KMS-11 (cell line): ENCODE measurements around the gene DOK4.

Experiments
- H2AFZ ChIP-seq: fragments of 200-600 bp; sonication (generic); 2 replicates; pipeline ENCODE4 v1.6.1; 2016; ENCODE audit warnings: antibody characterized with exemption, mixed run types, low read depth
- H3K27ac ChIP-seq: fragments of 200-600 bp; sonication (generic); 2 replicates; pipeline ENCODE4 v1.6.1; 2016; ENCODE audit warnings: mild to moderate bottlenecking, mixed run types
- H3K27me3 ChIP-seq: fragments of 200-600 bp; sonication (generic); 2 replicates; pipeline ENCODE4 v1.6.1; 2017; ENCODE audit warnings: mild to moderate bottlenecking, low read depth, mixed run types, moderate library complexity; ENCODE audit not compliant: insufficient read depth
- H3K36me3 ChIP-seq: fragments of 200-600 bp; sonication (generic); 2 replicates; pipeline ENCODE4 v1.6.1; 2017; ENCODE audit warnings: mild to moderate bottlenecking, mixed run types; ENCODE audit not compliant: insufficient read depth
- H3K4me1 ChIP-seq: fragments of 200-600 bp; sonication (generic); 2 replicates; pipeline ENCODE4 v1.6.1; 2016; ENCODE audit warnings: mild to moderate bottlenecking, low read depth, mixed run types; ENCODE audit not compliant: poor library complexity, severe bottlenecking
- H3K4me2 ChIP-seq: fragments of 200-600 bp; sonication (generic); 2 replicates; pipeline ENCODE4 v1.7.0; 2016; ENCODE audit warnings: mild to moderate bottlenecking, mixed run types
- H3K4me3 ChIP-seq: fragments of 200-600 bp; sonication (generic); IDR thresholded peaks from 2 replicates; pipeline ENCODE4 v1.6.1; 2017; ENCODE audit warnings: low read depth, low read length, mixed read lengths; ENCODE audit not compliant: insufficient read depth
- H3K79me2 ChIP-seq: fragments of 200-600 bp; sonication (generic); 2 replicates; pipeline ENCODE4 v1.6.1; 2016; ENCODE audit warnings: low read depth, mixed run types; ENCODE audit not compliant: insufficient read depth
- H3K9ac ChIP-seq: fragments of 200-600 bp; sonication (generic); 2 replicates; pipeline ENCODE4 v1.6.1; 2016; ENCODE audit warnings: mild to moderate bottlenecking, mixed run types
- H4K20me1 ChIP-seq: fragments of 200-600 bp; sonication (generic); 2 replicates; pipeline ENCODE4 v1.6.1; 2016; ENCODE audit warnings: mild to moderate bottlenecking, mixed run types; ENCODE audit not compliant: insufficient read depth
- CTCF ChIP-seq: fragments of 200-600 bp; sonication (generic); conservative IDR thresholded peaks from 2 replicates; pipeline ENCODE4 v1.6.1; 2017; ENCODE audit warnings: low read depth, mild to moderate bottlenecking, antibody characterized with exemption, low read length, moderate library complexity, mixed read lengths

DOK4 gene

GRCh38 chr16:57485091-57485915 is 990 bp downstream of the DOK4 start:
- Histone ChIP-seq H3K27me3 (no peaks in the 10 kb centered on the region), H3K4me2 (peak overlapping the region; percentile 94), H3K4me3 (no peak overlapping the region), H4K20me1 (no peaks in the 10 kb centered on the region), H3K27ac (no peak overlapping the region), H3K9ac (peak overlapping the region; percentile 18; the same call in 1 of the 2 replicates), H3K79me2 (no peaks in the 10 kb centered on the region), H2AFZ (peak overlapping the region; percentile 81), H3K36me3 (no peaks in the 10 kb centered on the region), H3K4me1 (peaks cover 41% of the 10 kb centered on the region)
- no peak for TF ChIP-seq CTCF

- Histone ChIP-seq H3K4me2 (no peak overlapping the region), H2AFZ (no peak overlapping the region), H3K36me3 (no peaks in the 10 kb centered on the region), H3K79me2 (no peaks in the 10 kb centered on the region), H3K4me1 (peaks cover 34% of the 10 kb centered on the region), H4K20me1 (no peaks in the 10 kb centered on the region), H3K9ac (no peak overlapping the region), H3K27me3 (no peaks in the 10 kb centered on the region), H3K4me3 (no peak overlapping the region), H3K27ac (no peak overlapping the region)
- no peak for TF ChIP-seq CTCF
Observed at GRCh38 chr16:57484515-57485005, 1.7 kb downstream of the DOK4 start.

GRCh38 chr16:57483725-57484514 is 2.4 kb downstream of the DOK4 start:
- Histone ChIP-seq H3K9ac (no peak overlapping the region), H3K27me3 (no peaks in the 10 kb centered on the region), H3K4me3 (no peak overlapping the region), H3K79me2 (no peaks in the 10 kb centered on the region), H4K20me1 (no peaks in the 10 kb centered on the region), H3K36me3 (no peaks in the 10 kb centered on the region), H3K4me1 (peaks cover 27% of the 10 kb centered on the region), H3K27ac (no peak overlapping the region), H3K4me2 (no peak overlapping the region), H2AFZ (no peak overlapping the region)
- no peak for TF ChIP-seq CTCF

- TF ChIP-seq CTCF = no peak
- H3K79me2 ChIP-seq = no peaks in the 10 kb centered on the region
- no peak overlapping the region for H3K4me3 ChIP-seq
- H3K36me3 ChIP-seq = no peaks in the 10 kb centered on the region
- no peaks in the 10 kb centered on the region for H4K20me1 ChIP-seq
- no peaks in the 10 kb centered on the region for H3K27me3 ChIP-seq
- no peak overlapping the region for H3K4me2 ChIP-seq
- H2AFZ ChIP-seq = no peak overlapping the region
- no peak overlapping the region for H3K27ac ChIP-seq
- H3K4me1 ChIP-seq = peaks cover 18% of the 10 kb centered on the region
- H3K9ac ChIP-seq = no peak overlapping the region
Observed at GRCh38 chr16:57482845-57483545, 3.3 kb downstream of the DOK4 start.
